Skeletal muscle cell (primary cell): ENCODE measurements around the gene SAP30L.

Source experiments
- DNase-seq: peaks from one replicate; pipeline ENCODE4 v3.0.0-alpha.2; 2010; ENCODE audit warnings: low read depth
- H3K4me3 ChIP-seq: 2 replicates; pipeline ENCODE4 v1.5.1; 2011; ENCODE audit warnings: low read depth, mild to moderate bottlenecking, control low read depth, low read length, moderate library complexity

The SAP30L gene

GRCh38 chr5:154477382-154478223, 31.8 kb downstream of the SAP30L start:
- peak overlapping the region; percentile 23 for H3K4me3 ChIP-seq
- DNase-seq = no peak

DNA sequence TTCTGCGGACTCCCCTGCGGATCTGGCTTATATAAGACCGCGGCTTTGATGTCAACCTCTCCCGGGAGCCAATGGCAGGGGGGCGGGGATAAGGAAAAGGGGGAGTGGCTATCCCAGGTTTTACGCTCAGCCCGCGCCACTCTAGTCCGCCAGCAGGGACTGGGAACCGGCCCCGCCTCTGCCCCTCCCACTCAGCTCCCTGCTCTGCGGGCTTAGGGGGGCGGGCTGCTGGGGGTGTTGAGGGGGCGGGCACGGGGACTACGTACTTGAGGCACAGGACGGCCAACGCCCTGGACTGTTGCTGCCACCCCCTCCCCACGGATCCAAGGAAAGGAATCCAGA, 32.4 kb downstream of the SAP30L start, which contains the start of gene HAND1:
HAND1 (minus strand) TSS at position 4 of the 342 bp plus-strand sequence. CDS start 219 bp downstream, outside the sequence.
- H3K4me3 ChIP-seq = peak within 1 kb of the TSS; percentile 23
- DNase-seq = no peak

GRCh38 chr5:154478752-154479159, 33.0 kb downstream of the SAP30L start:
- no peak overlapping the region for H3K4me3 ChIP-seq
- no peak for DNase-seq

DNA sequence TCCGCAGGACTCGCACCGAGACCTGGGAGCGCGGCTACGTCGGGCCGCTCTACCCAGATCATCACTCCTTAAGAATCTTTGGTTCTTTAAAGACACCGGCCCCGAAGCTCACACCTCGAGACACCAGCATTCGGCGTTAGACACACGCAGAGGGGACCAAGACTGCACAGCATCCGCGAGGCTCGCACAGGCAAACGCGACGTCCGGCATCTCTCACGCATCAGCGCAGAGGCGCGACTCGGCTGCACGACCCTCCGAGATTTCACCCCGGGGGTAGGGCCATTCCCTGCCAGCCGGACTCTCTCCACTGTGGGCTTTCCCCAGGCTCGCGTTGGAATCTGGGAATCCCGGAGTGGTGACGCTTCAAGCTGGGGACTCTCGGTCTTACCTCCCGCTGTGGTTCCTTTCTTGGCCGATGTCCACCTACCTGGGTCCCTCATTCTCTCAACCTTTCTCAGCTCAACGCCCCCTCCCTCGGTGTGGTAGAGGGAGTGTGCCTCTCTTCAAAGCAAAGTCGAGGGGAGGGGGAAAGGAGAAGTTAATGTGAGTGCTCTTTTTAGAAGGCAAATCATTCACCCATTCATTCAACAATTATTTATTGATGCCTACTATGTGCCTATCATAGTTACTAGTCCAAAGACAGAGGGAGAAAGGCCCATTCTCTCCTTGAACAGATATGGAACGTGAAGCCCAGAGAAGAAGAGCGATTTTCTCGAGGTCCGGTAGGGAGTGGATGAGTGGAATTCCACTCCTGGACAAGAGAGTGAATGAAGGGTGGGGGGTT, 33.6 kb downstream of the SAP30L start:
- H3K4me3 ChIP-seq = no peak overlapping the region
- DNase-seq = no peak

GRCh38 chr5:154479944-154480750, 34.4 kb downstream of the SAP30L start:
- no peak for DNase-seq
- H3K4me3 ChIP-seq = no peak overlapping the region

GRCh38 chr5:154480847-154481246, 35.0 kb downstream of the SAP30L start:
- H3K4me3 ChIP-seq = no peak overlapping the region

GRCh38 chr5:154481584-154482381, 36.0 kb downstream of the SAP30L start:
- DNase-seq = no peak
- H3K4me3 ChIP-seq = no peak overlapping the region

More at GRCh38 chr5:154480847-154481246, 35.0 kb downstream of the SAP30L start:
- no peak for DNase-seq

DNA sequence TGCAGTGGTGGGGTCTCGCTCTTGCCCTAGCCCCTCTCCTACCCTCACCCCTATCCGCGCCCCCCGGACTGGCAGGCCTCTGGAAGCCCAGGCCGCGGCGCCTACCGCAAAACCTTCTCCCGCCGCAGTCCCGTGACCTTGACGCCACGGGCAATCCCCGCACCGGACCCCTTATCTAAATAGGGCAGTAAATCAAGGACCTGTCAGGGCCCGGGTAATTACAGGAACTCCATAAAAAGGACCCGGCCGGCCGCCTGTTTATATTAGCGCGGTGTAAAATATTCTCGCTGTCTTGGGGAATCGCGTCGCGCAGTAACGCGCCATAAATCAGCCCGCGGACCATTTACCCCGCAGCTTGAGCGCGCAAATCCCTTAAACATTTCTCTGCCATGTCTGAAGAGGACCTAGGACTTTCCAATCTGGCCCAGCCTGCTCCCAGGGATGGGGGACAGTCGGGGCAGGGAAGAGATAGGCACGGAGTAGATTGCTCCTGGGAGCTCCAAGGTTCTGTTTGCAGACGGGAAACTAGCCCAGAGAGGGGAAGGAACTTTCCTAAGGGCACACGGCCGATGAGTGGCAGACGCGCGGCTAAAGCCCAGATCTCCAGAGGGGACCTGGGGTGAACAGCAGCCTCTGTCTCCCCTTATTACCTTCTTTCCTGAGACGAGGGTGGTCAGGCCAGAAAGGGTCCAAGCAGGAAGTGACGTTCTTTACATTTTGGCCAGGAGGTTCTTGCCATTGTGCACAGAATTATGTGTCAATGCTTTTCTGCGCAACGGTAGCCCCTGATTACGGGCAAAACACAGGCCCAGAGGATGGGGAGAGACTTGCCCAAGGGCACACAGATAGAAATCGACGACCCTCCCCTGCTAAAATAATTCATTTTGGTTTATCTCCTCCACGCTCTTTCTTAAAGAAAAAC, 37.0 kb downstream of the SAP30L start:
- H3K4me3 ChIP-seq = no peak overlapping the region
- no peak for DNase-seq

GRCh38 chr5:154483654-154484392, 38.0 kb downstream of the SAP30L start:
- DNase-seq = no peak
- no peak overlapping the region for H3K4me3 ChIP-seq

- DNase-seq = no peak
- no peak overlapping the region for H3K4me3 ChIP-seq
Measured at GRCh38 chr5:154484393-154485095, 38.7 kb downstream of the SAP30L start.

GRCh38 chr5:154485096-154485491, 39.3 kb downstream of the SAP30L start:
- H3K4me3 ChIP-seq = no peak overlapping the region
- DNase-seq = no peak

GRCh38 chr5:154485850-154486426, 40.1 kb downstream of the SAP30L start:
- no peak overlapping the region for H3K4me3 ChIP-seq
- no peak for DNase-seq

GRCh38 chr5:154486427-154486866, 40.6 kb downstream of the SAP30L start:
- DNase-seq = no peak
- no peak overlapping the region for H3K4me3 ChIP-seq

- DNase-seq = no peak
- H3K4me3 ChIP-seq = no peak overlapping the region
Measured at GRCh38 chr5:154487541-154487940, 41.7 kb downstream of the SAP30L start.

- DNase-seq = no peak
Measured at GRCh38 chr5:154491941-154492340, 46.1 kb downstream of the SAP30L start.

GRCh38 chr5:154493274-154493673, 47.5 kb downstream of the SAP30L start:
- no peak for DNase-seq
- H3K4me3 ChIP-seq = no peak overlapping the region

More at GRCh38 chr5:154491941-154492340, 46.1 kb downstream of the SAP30L start:
- H3K4me3 ChIP-seq = no peak overlapping the region
